ENCODE data around the gene FHDC1.

- TF ChIP-seq, protein P1, sequence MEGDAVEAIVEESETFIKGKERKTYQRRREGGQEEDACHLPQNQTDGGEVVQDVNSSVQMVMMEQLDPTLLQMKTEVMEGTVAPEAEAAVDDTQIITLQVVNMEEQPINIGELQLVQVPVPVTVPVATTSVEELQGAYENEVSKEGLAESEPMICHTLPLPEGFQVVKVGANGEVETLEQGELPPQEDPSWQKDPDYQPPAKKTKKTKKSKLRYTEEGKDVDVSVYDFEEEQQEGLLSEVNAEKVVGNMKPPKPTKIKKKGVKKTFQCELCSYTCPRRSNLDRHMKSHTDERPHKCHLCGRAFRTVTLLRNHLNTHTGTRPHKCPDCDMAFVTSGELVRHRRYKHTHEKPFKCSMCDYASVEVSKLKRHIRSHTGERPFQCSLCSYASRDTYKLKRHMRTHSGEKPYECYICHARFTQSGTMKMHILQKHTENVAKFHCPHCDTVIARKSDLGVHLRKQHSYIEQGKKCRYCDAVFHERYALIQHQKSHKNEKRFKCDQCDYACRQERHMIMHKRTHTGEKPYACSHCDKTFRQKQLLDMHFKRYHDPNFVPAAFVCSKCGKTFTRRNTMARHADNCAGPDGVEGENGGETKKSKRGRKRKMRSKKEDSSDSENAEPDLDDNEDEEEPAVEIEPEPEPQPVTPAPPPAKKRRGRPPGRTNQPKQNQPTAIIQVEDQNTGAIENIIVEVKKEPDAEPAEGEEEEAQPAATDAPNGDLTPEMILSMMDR (IDR thresholded peaks at IDR 0.05; ENCODE audit: insufficient read depth, low read length, poor library complexity, severe bottlenecking): no peak
- TF ChIP-seq EZH2phosphoT487 (conservative IDR thresholded peaks at IDR 0.05; ENCODE audit: low read length): no peak
Measured at GRCh38 chr4:153018031-153018430, 81.9 kb downstream of the FHDC1 start.
